Renal pelvis (tissue), 12 donors: Measurements from ENCODE around the gene PROX2. TPM values are rescaled to one million over a fixed set of nuclear protein-coding genes. Genes with fewer than 3 reads are reported as not detected.
A peak's percentile ranks its signal among the peaks of the same experiment; 100 is the strongest.

Experiments
- DNase-seq: peaks from one replicate; pipeline ENCODE4 v3.0.0-alpha.2; 2013
- long read RNA-seq, 16 experiments: transcript quantifications; one replicate each; lab custom pipeline, GENCODE V29; 2026
- polyA plus RNA-seq, 3 donors: library from polyadenylated mRNA; unstranded; fragments of 120-200 nt; gene quantifications; one replicate each; pipeline ENCODE4 v1.2.1, GENCODE V29; 2013; ENCODE audit not compliant: insufficient read length in 3 of 3

PROX2 gene
- 1 to 10 TPM in 2 of 3 donors, under 1 TPM in 1; 0.63 to 3.3 (median 2.8) TPM for polyA plus RNA-seq
- long read RNA-seq, donor 1 = 0 reads
- long read RNA-seq, donor 2 = 0 reads
- long read RNA-seq, donor 3 = 0 reads
- long read RNA-seq, donor 4 = 0 reads
- long read RNA-seq, donor 5 = 0 reads
- long read RNA-seq, donor 6 = 0 reads
- long read RNA-seq, donor 7 = 0 reads
- long read RNA-seq, donor 8 = 0 reads
- long read RNA-seq, donor 9 = 0 reads
- long read RNA-seq, donor 10 = 0 reads
- long read RNA-seq, donor 11 = 0 reads
- long read RNA-seq, donor 12, partial matches to known transcripts = 28 of 28 reads
- long read RNA-seq, donor 12, other reads (novel, unspliced or antisense) = 0 of 28 reads
- long read RNA-seq, donor 13 = 0 reads
- long read RNA-seq, donor 14 = 0 reads
- long read RNA-seq, donor 15 = 0 reads
- long read RNA-seq, donor 16 = 0 reads

GRCh38 chr14:74875941-74876913 lies at the start of gene PROX2:
Gene PROX2 (minus strand): TSS chr14:74876145. CDS start chr14:74863834, 12,311 bp downstream.
- DNase-seq = no peak

- no peak for DNase-seq
Measured at GRCh38 chr14:74924061-74924460, 48.1 kb upstream of the PROX2 start.

- DNase-seq = peak; percentile 82
Measured at GRCh38 chr14:74922752-74923401, 46.9 kb upstream of the PROX2 start, which contains the start of gene RPS6KL1. Gene RPS6KL1 (minus strand): TSS chr14:74923260. CDS start chr14:74921541, 1,719 bp downstream.

- DNase-seq = no peak
Measured at GRCh38 chr14:74921987-74922751, 46.2 kb upstream of the PROX2 start.

- DNase-seq = no peak
Measured at GRCh38 chr14:74921053-74921620, 45.2 kb upstream of the PROX2 start.

GRCh38 chr14:74920281-74920680 lies 44.3 kb upstream of the PROX2 start:
- no peak for DNase-seq

DNA sequence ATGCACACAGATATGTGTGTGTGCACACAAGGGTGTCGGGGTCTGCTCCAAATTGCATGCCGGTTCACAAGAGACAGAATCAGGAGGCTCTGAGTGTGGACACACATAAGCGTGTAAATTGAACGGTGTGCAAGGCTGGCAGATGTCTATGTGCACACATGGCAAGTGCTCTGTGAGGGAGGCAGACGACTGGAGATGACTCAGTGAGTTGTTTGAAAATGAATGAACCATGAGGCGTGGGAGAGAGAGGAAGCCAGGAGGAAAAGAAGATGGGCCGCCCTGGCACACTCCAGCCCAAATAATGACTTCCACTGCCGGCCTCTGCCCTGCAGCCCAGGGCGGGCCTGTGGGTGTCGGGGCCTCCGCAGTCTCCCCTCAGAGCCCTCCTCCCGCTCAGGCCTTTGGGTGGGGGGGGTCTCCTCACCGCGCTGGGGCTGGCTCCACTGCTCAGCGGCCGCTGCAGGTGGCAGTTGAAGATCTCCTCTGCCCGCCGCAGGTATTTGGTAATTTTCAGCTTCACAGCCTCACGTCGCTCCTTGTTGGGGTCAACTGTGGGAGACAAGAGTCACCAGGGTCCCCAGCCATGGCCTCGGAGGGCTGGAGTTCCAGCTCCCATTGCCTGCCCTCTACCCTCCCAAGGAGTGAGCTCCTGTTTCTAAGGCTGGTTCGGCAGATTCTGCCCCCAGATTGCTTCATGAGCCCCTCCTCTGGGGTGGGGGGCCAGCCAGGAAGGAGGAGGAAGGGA lies 43.6 kb upstream of the PROX2 start:
- DNase-seq = no peak

DNA sequence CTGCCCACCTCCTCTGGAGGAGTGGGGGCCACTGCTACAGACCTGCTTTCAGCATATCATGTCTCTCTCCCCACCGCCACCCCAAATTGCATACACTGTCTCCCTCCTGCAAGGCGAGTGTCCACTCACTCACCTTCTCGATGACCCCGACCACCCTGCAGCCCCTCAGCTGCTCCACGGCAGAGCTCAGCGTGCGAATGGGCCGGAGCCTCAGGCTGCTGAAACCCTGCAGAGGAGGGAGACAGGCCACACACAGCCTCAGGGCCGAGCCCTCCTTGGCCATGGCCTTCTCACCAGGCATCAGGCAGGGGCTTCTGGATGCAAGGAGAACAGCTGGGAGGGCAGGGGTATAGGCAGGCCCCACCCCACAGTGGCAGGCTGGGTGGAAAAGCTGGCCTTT lies 42.4 kb upstream of the PROX2 start:
- no peak for DNase-seq

- no peak for DNase-seq
Measured at GRCh38 chr14:74917646-74918081, 41.7 kb upstream of the PROX2 start.

DNA sequence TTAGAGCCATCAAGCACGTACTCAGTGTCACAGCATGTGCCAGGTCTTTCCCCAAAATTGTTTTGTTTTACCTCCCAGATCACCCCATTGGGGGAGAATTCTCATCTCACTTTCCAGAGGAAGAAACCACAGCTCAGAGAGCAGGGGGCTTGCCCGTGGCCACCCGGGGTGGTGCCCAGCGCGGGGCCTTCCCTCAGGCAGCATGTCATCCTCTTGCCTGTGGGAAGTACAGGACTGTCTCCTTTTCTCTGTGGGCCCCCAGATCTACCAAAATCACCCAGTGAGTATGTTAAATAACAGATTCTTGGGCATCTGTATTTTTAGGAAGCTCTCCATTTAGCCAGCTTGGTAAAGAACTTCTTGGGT lies 41.2 kb upstream of the PROX2 start:
- no peak for DNase-seq

- no peak for DNase-seq
Measured at GRCh38 chr14:74915826-74916225, 39.9 kb upstream of the PROX2 start.

DNA sequence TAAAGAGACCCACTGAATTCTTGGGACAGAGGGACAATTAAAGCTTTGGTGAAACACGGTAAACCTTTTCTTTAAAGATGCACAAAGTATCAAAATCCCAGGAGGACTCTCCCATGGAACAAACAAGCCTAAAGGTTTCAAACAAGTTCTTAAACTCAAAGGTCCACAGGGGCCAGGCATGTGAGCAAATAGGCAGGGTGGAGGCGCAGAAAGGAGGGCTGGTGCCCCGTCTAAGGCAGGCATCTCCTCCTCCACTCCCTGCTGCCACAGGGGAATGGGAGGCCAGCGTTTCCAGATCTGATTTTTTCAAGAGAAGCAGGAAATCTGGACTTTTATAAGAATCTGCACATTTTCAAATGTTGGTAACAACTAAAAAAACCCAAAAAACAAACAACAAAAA lies 39.5 kb upstream of the PROX2 start:
- no peak for DNase-seq

DNA sequence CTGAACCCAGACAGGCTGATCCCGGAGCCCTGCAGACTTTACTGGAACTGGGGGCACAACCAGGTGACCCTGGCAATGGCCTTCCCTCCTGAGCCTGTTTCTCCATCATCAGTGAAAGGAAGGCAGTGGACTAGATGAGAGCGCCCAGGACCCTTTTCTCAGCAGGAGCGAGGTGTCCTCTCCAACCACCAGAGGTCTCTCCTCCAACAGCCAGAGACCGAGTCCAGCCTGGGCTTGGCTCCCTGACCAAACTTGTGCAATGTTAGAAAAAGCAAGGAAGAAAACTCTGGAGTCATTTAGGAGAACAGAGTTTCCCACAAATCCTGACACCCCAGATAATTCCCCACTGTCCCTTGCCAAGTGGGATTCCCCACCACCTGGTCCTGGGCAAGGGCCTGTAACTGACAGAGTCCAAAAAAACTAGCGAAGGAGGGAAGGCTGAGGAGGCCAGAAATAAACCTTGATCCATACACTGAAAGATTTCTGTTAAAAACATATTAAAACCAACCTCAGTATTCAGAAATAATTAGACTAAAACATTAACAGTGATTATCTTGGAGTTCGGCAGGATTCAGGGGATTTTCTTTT lies 38.1 kb upstream of the PROX2 start:
- peak; percentile 48 for DNase-seq

- DNase-seq = no peak
Measured at GRCh38 chr14:74913393-74913910, 37.5 kb upstream of the PROX2 start.

GRCh38 chr14:74912801-74913200 lies 36.9 kb upstream of the PROX2 start:
- no peak for DNase-seq

DNA sequence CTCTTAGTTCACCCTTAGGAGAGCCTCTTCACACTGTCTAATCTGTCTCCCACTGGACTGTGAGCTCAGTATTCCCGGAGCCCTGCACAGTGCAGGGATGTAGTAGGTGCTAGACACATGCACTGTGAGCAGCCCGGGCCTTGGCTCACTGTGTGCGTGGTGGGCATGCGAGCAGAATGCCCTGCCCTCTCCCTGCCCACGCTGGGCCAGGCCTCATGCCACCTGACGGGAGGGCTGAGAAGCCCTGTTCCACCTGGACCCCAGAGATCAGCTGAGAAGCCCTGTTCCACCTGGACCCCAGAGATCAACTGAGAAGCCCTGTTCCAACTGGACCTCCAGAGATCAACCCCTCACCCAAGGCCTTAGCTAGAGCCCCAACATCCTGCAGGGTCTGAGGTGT lies 36.2 kb upstream of the PROX2 start:
- no peak for DNase-seq

DNA sequence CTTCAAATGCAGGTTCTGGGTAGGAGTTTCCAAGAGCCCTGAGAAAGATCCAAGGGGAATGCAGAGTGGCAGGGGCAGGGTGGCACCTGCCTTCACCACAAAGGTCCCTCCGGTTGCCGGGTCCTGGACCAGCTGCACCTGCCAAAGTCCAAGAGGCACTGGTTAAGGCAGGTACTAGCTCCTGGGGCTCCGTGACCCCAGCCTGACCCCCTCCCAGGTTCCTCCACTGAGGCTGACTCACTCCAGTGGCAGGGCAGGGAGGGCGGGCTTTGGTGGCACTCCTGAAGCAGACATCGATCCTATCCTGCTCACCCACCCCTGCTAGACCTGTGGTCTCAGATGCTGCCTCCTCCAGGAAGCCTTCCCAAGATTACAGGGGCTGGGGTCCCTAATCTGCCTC lies 35.8 kb upstream of the PROX2 start:
- DNase-seq = no peak

- DNase-seq = no peak
Measured at GRCh38 chr14:74911221-74911620, 35.3 kb upstream of the PROX2 start.

DNA sequence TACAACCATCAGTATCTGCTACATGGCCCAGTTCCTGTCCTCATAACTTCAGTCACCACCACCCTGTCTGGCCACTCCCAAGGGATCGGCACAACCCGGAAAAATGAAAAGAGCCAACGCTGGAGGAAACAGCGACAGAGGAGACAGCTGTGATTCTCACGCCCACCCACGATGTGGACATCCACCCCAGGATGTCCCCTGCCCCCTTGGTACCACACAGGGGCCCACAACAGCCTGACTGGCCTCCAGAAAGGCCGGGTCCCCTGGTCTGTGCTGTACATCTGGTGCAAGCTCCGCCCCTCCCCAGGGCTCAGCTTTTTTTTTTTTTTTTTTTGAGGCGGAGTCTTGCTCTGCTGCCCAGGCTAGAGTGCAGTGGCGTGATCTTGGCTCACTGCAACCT lies 34.6 kb upstream of the PROX2 start:
- DNase-seq = no peak

GRCh38 chr14:74909911-74910310 lies 34.0 kb upstream of the PROX2 start:
- DNase-seq = no peak
